Smooth muscle cell (in vitro differentiated cells): Measurements from ENCODE around the gene CCNB1IP1. TPM values are rescaled to one million over a fixed set of nuclear protein-coding genes. Genes with fewer than 3 reads are reported as not detected.

Source experiments
- DNase-seq: peaks from one replicate; lab custom pipeline; 2025; ENCODE audit not compliant: unreplicated experiment; lab: John Stamatoyannopoulos, UW
- H2AFZ ChIP-seq: fragments of 200-600 bp; sonication (generic); 2 replicates; pipeline ENCODE4 v1.6.0; 2016; ENCODE audit warnings: antibody characterized with exemption, low read depth, mild to moderate bottlenecking
- H3F3A ChIP-seq: fragments of 200-600 bp; sonication (generic); 2 replicates; pipeline ENCODE4 v1.6.0; 2017; ENCODE audit warnings: antibody characterized with exemption, low read depth
- H3K27ac ChIP-seq: fragments of 200-600 bp; sonication (generic); 2 replicates; pipeline ENCODE4 v1.5.1; 2016; ENCODE audit warnings: low read depth, mild to moderate bottlenecking
- H3K27me3 ChIP-seq: fragments of 200-600 bp; sonication (generic); 2 replicates; pipeline ENCODE4 v1.6.1; 2016; ENCODE audit warnings: low read depth, mild to moderate bottlenecking
- H3K36me3 ChIP-seq: fragments of 200-600 bp; sonication (generic); 2 replicates; pipeline ENCODE4 v1.5.1; 2016; ENCODE audit warnings: low read depth
- H3K4me1 ChIP-seq: fragments of 200-600 bp; sonication (generic); 2 replicates; pipeline ENCODE4 v1.5.1; 2016; ENCODE audit warnings: low read depth
- H3K4me2 ChIP-seq: fragments of 200-600 bp; sonication (generic); 2 replicates; pipeline ENCODE4 v1.6.0; 2016; ENCODE audit warnings: mild to moderate bottlenecking
- H3K4me3 ChIP-seq: fragments of 200-600 bp; sonication (generic); 2 replicates; pipeline ENCODE4 v1.5.1; 2016; ENCODE audit warnings: mild to moderate bottlenecking
- H3K79me2 ChIP-seq: fragments of 200-600 bp; sonication (generic); 2 replicates; pipeline ENCODE4 v1.6.0; 2016; ENCODE audit warnings: low read depth, mild to moderate bottlenecking
- H3K9ac ChIP-seq: fragments of 200-600 bp; sonication (generic); 2 replicates; pipeline ENCODE4 v1.6.0; 2016; ENCODE audit warnings: low read depth
- H3K9me3 ChIP-seq: fragments of 200-600 bp; sonication (generic); replicated peaks from 2 replicates; pipeline ENCODE4 v1.5.1; 2016; ENCODE audit warnings: low read depth
- H4K20me1 ChIP-seq: fragments of 200-600 bp; sonication (generic); 2 replicates; pipeline ENCODE4 v1.6.0; 2016; ENCODE audit warnings: low read depth
- WGBS: methylation state at CpG from one replicate; pipeline ENCODE4 v1.1.7; 2016; ENCODE audit warnings: low lambda C conversion rate; 5-methylcytosine and 5-hydroxymethylcytosine counted together
- polyA plus RNA-seq: library from polyadenylated mRNA; unstranded; fragments of >200 nt; fragmentation: Nextera tagmentation; extraction: Ambion mirVana; gene quantifications from 2 replicates; pipeline ENCODE4 v1.2.1, GENCODE V29; 2016
- total RNA-seq: library from RNA; depleted of rRNA; stranded (reverse); fragments of >200 nt; gene quantifications from 2 replicates; pipeline ENCODE4 v1.2.3, GENCODE V29; 2014
- TF ChIP-seq, protein P1 (sequence below): fragments of 200-600 bp; sonication (generic); IDR thresholded peaks from 2 replicates; pipeline ENCODE4 v1.5.1; 2017; ENCODE audit warnings: borderline replicate concordance, mild to moderate bottlenecking, antibody characterized with exemption; ENCODE audit not compliant: insufficient read depth, poor library complexity, severe bottlenecking

Gene CCNB1IP1
- total and polyA plus RNA-seq, 2 experiments from 2014 or later = 16.3 to 70.4 TPM

DNA sequence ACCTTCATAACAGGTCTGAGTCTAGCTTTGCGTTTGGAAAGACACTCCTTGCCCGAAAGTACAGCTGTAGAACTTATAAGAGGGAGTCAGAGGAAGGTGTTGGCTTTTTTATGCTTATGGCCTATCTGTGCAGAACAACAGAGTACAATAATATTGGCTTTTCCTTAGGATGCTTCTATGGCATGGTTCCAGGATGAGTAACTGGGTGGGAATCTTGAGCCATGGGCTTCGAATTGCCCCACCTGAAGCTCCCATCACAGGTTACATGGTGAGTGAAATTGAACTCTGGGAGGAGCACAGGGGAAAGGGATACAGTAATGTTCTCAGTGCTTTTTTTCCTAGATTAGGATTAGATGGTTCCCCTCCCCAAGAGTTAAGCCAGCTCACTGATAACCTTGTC is 23.3 kb upstream of the CCNB1IP1 start:
- no peak overlapping the region for H3K4me3 ChIP-seq
- H3K9ac ChIP-seq = no peak overlapping the region
- no peak overlapping the region for H2AFZ ChIP-seq
- no peak for DNase-seq
- H3K79me2 ChIP-seq = no peaks in the 10 kb centered on the region
- no peak overlapping the region for H3K4me2 ChIP-seq
- no peaks in the 10 kb centered on the region for H3K9me3 ChIP-seq
- 95% methylated on average over 3 of the region's 3 CpGs for WGBS
- H3K36me3 ChIP-seq = peaks cover 41% of the 10 kb centered on the region
- peaks cover 2% of the 10 kb centered on the region for H3F3A ChIP-seq
- no peaks in the 10 kb centered on the region for H4K20me1 ChIP-seq
- TF ChIP-seq, protein P1, sequence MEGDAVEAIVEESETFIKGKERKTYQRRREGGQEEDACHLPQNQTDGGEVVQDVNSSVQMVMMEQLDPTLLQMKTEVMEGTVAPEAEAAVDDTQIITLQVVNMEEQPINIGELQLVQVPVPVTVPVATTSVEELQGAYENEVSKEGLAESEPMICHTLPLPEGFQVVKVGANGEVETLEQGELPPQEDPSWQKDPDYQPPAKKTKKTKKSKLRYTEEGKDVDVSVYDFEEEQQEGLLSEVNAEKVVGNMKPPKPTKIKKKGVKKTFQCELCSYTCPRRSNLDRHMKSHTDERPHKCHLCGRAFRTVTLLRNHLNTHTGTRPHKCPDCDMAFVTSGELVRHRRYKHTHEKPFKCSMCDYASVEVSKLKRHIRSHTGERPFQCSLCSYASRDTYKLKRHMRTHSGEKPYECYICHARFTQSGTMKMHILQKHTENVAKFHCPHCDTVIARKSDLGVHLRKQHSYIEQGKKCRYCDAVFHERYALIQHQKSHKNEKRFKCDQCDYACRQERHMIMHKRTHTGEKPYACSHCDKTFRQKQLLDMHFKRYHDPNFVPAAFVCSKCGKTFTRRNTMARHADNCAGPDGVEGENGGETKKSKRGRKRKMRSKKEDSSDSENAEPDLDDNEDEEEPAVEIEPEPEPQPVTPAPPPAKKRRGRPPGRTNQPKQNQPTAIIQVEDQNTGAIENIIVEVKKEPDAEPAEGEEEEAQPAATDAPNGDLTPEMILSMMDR = no peak
- H3K4me1 ChIP-seq = no peaks in the 10 kb centered on the region
- H3K27me3 ChIP-seq = no peaks in the 10 kb centered on the region
- H3K27ac ChIP-seq = no peak overlapping the region

DNA sequence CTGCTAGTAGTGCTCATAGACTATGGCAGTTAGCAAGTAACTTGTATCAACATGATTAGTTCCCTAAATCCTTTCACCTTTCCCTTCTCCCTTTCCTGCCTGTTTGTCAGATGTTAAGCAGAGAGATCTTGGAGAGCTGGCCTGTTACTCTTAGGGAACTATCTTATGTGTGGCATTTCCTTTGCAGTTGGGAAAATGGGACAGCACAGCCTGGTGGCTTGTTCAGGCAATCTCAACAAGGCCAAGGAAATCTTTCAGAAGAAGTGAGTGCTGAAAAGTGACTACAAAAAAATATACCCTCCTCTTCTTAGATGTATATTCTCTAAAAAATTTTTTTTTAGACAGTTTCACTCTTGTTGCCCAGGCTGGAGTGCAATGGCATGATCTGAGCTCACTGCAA is 17.8 kb upstream of the CCNB1IP1 start:
- no peaks in the 10 kb centered on the region for H3K79me2 ChIP-seq
- H3K4me3 ChIP-seq = no peak overlapping the region
- no peak overlapping the region for H2AFZ ChIP-seq
- no peaks in the 10 kb centered on the region for H3K9me3 ChIP-seq
- H3K36me3 ChIP-seq = peaks cover 28% of the 10 kb centered on the region
- H4K20me1 ChIP-seq = no peaks in the 10 kb centered on the region
- TF ChIP-seq, protein P1 = no peak
- H3K27me3 ChIP-seq = no peaks in the 10 kb centered on the region
- no peaks in the 10 kb centered on the region for H3F3A ChIP-seq
- H3K27ac ChIP-seq = no peak overlapping the region
- no peak overlapping the region for H3K4me2 ChIP-seq
- no peak overlapping the region for H3K9ac ChIP-seq
- DNase-seq = no peak
- H3K4me1 ChIP-seq = no peaks in the 10 kb centered on the region

GRCh38 chr14:20350282-20350681 is 17.2 kb upstream of the CCNB1IP1 start:
- Histone ChIP-seq H3K4me2 (no peak overlapping the region), H3F3A (no peaks in the 10 kb centered on the region), H3K4me1 (no peaks in the 10 kb centered on the region), H4K20me1 (no peaks in the 10 kb centered on the region), H3K27me3 (no peaks in the 10 kb centered on the region), H3K9me3 (no peaks in the 10 kb centered on the region), H3K27ac (no peak overlapping the region), H2AFZ (no peak overlapping the region), H3K36me3 (peaks cover 28% of the 10 kb centered on the region), H3K9ac (no peak overlapping the region), H3K4me3 (no peak overlapping the region), H3K79me2 (no peaks in the 10 kb centered on the region)
- no peak for DNase-seq
- WGBS = 95% methylated on average over 2 of the region's 2 CpGs
- TF ChIP-seq, protein P1 = no peak

GRCh38 chr14:20347747-20348146 is 14.7 kb upstream of the CCNB1IP1 start:
- TF ChIP-seq, protein P1 = no peak
- Histone ChIP-seq H3K27ac (no peak overlapping the region), H3K9ac (no peak overlapping the region), H2AFZ (no peak overlapping the region), H3K9me3 (no peaks in the 10 kb centered on the region), H3K79me2 (peaks cover 12% of the 10 kb centered on the region), H3K36me3 (peaks cover 10% of the 10 kb centered on the region), H4K20me1 (no peaks in the 10 kb centered on the region), H3K27me3 (no peaks in the 10 kb centered on the region), H3K4me1 (peaks cover 7% of the 10 kb centered on the region), H3K4me2 (no peak overlapping the region), H3K4me3 (no peak overlapping the region), H3F3A (no peaks in the 10 kb centered on the region)
- 97% methylated on average over 3 of the region's 3 CpGs for WGBS
- DNase-seq = no peak
